Panc1 (cell line): ENCODE measurements around the gene PROP1. TPM values are rescaled to one million over a fixed set of nuclear protein-coding genes. Genes with fewer than 3 reads are reported as not detected.
"Not testable (repeated sequence)": the region's sequence is repeated elsewhere in the genome, so short reads cannot be mapped to it uniquely, and the experiment has no call there.

Source experiments
- ATAC-seq: fragments of 200-7000 bp; cut with Tn5 transposase; 2 replicates; pipeline ENCODE4 v1.9.1; 2020; ENCODE audit warnings: mild to moderate bottlenecking, moderate library complexity
- BruUV-seq: library from RNA; stranded (reverse); fragments of 400-500 nt; replicated peaks from 2 replicates; lab custom pipeline; 2021; lab: Mats Ljungman, UMichigan
- CTCF ChIA-PET: fragments of 300-600 bp; sonication (Branson Sonifier 250); formaldehyde crosslinking; loops from one replicate; lab custom pipeline; 2022; ENCODE audit warnings: antibody characterized with exemption; lab: Charles Lee
- POLR2A ChIA-PET: fragments of 300-600 bp; sonication (Branson Sonifier 250); formaldehyde crosslinking; loops from one replicate; lab custom pipeline; 2022; ENCODE audit warnings: antibody characterized with exemption; lab: Charles Lee
- DNase-seq: peaks from one replicate; pipeline ENCODE4 v3.0.0-alpha.2; 2010; ENCODE audit warnings: low read depth, low spot score
- H3K27ac ChIP-seq: 2 replicates; pipeline ENCODE4 v1.5.1; 2011; ENCODE audit warnings: mild to moderate bottlenecking, low read length, inconsistent platforms
- H3K27me3 ChIP-seq: fragments of 200-500 bp; sonication (Bioruptor generic); 2 replicates; pipeline ENCODE4 v1.6.0; 2014; ENCODE audit warnings: low read length, inconsistent platforms; ENCODE audit not compliant: control insufficient read depth, insufficient read depth
- H3K36me3 ChIP-seq: fragments of 200-500 bp; sonication (Bioruptor generic); 2 replicates; pipeline ENCODE4 v1.5.1; 2014; ENCODE audit warnings: inconsistent platforms, mild to moderate bottlenecking, low read length, moderate library complexity; ENCODE audit not compliant: control insufficient read depth, insufficient read depth
- H3K4me1 ChIP-seq: 2 replicates; pipeline ENCODE4 v1.5.1; 2011; ENCODE audit warnings: inconsistent platforms, mild to moderate bottlenecking, low read length, moderate library complexity; ENCODE audit not compliant: control insufficient read depth, insufficient read depth
- H3K4me3 ChIP-seq, 2 experiments: 2 replicates each; pipeline ENCODE4 v1.5.1; 2011 to 2012; ENCODE audit warnings: low read depth in 2 of 2, low read length in 2 of 2, mild to moderate bottlenecking in 2 of 2, inconsistent platforms in 1 of 2, moderate library complexity in 1 of 2
- H3K9me3 ChIP-seq: fragments of 200-500 bp; sonication (Bioruptor generic); 2 replicates; pipeline ENCODE4 v1.5.1; 2014; ENCODE audit warnings: low read depth, mild to moderate bottlenecking, inconsistent platforms, low read length, moderate library complexity; ENCODE audit not compliant: control insufficient read depth, insufficient read depth
- POLR2AphosphoS5 ChIP-seq: IDR thresholded peaks from 2 replicates; pipeline ENCODE4 v1.6.1; 2012; ENCODE audit warnings: mild to moderate bottlenecking, low read depth, low read length, moderate library complexity
- SIN3A ChIP-seq: IDR thresholded peaks from 2 replicates; pipeline ENCODE4 v1.6.1; 2012; ENCODE audit warnings: low read depth, mild to moderate bottlenecking, low read length, moderate library complexity, borderline replicate concordance; ENCODE audit not compliant: insufficient read depth
- TCF7L2 ChIP-seq: IDR thresholded peaks from 2 replicates; pipeline ENCODE4 v1.6.1; 2011; ENCODE audit warnings: mild to moderate bottlenecking, low read depth, low read length, inconsistent platforms
- in situ Hi-C: cut with HindIII; loops from 2 replicates; pipeline ENCODE4 v1.10.0; 2016; ENCODE audit warnings: low sequenced_read_pairs, low pct_unique_long_range_greater_than_20kb
- intact Hi-C: fragments of 100-400 bp; cut with micrococcal nuclease; formaldehyde crosslinking; loops from one replicate; pipeline ENCODE4 v1.10.0; 2022; ENCODE audit not compliant: unreplicated experiment
- total RNA-seq: library from RNA; stranded (reverse); gene quantifications from one replicate; pipeline ENCODE4 v1.2.1, GENCODE V29; 2021; ENCODE audit not compliant: unreplicated experiment
- TF ChIP-seq, protein P1 (sequence below): fragments of 450-650 bp; IDR thresholded peaks from 2 replicates; pipeline ENCODE4 v1.5.1; 2017; ENCODE audit warnings: mild to moderate bottlenecking
- TF ChIP-seq, protein P2 (sequence below), 2 experiments: IDR thresholded peaks; 2 replicates each; pipeline ENCODE4 v1.6.1; 2011 to 2012; ENCODE audit warnings: low read depth in 2 of 2, control low read depth in 1 of 2, low read length in 1 of 2, mild to moderate bottlenecking in 1 of 2, moderate library complexity in 1 of 2; ENCODE audit not compliant: insufficient read depth in 1 of 2

PROP1 gene
- total RNA-seq, 1 experiment from 2014 or later, result not detected

DNA sequence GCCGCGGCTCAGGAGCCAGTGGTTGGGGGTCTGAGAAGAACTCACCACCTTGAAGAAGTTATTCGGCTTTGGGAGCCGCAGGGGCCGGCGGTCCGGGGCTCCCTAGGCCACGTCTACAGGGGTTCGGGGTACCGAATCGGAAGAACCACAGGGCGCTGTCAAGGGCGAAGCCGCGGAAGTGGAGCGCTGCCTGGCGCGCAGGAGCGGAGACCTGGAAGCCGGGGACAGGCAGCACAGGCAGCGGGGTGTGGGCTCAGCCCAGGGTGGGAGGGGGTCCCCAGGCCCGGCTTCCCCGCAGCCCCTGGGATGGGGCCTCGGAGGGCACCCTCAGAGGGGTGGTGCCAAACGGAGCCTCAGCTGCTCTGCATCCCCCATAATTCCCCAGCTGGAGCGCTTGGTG is 11.2 kb upstream of the PROP1 start:
- BruUV-seq, intact Hi-C loops: not testable (repeated sequence)

DNA sequence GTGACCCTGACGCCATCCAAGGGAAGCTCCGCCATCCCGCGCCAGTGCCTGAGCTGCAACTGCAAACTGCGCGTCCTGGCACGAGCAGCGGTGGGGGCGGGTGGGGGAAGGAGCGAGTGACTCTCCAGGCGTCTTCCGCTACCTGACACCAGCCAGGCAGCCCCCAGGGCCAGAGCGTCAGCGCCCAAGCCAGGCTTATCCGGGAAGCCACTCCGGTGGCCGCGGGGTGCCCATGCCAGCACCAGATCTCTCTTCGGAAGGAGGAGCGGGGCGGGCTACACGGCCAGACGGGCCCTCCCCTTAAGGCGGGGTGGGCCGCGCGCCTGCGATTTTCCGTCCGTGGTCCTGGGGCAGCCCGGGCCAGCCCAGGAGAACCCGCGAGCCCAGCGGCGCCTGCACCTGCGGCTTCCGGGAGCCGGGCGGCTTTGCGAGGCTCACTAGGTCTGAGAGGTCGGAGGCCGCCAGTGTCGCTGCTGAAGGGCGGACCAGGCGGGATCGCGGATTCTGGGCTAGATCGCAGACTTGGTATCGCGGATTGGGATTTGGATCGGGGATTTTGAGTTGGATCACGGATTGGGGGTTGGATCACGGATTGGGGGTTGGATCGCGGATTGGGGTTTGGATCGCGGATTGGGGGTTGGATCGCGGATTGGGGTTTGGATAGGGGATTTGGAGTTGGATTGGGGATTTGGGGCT is 10.6 kb upstream of the PROP1 start:
- H3K4me1 ChIP-seq, H3K27me3 ChIP-seq, in situ Hi-C loops, H3K9me3 ChIP-seq, BruUV-seq, CTCF ChIA-PET, H3K36me3 ChIP-seq, ATAC-seq, DNase-seq, POLR2A ChIA-PET, H3K4me3 ChIP-seq, intact Hi-C loops, H3K27ac ChIP-seq: not testable (repeated sequence)

More for the DNA sequence above, 11.2 kb upstream of the PROP1 start:
- POLR2A ChIA-PET, H3K4me3 ChIP-seq, H3K36me3 ChIP-seq, H3K9me3 ChIP-seq, ATAC-seq, in situ Hi-C loops, H3K27ac ChIP-seq, H3K4me1 ChIP-seq, H3K27me3 ChIP-seq, DNase-seq, CTCF ChIA-PET: not testable (repeated sequence)

DNA sequence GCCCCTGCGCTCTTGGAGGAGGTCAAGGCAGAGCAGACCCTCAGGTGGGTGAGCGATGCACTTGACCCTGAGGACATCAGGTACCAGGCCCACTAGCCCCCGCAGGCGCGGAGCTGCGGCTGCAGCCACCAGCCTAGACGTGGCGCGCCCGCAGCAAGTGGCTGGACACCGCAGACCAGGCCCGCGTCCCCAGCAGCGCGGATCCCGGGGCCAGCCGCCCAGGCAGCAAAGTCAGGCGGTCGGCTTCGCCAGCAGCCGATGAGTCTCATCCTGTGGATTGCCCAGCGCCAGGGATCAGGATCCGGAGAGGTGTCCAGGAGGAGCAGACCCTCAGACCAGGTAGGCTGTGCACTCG is 10.1 kb upstream of the PROP1 start:
- H3K4me1 ChIP-seq, POLR2A ChIA-PET, H3K9me3 ChIP-seq, H3K36me3 ChIP-seq, DNase-seq, ATAC-seq, H3K27me3 ChIP-seq, in situ Hi-C loops, BruUV-seq, intact Hi-C loops, H3K4me3 ChIP-seq, H3K27ac ChIP-seq, CTCF ChIA-PET: not testable (repeated sequence)

DNA sequence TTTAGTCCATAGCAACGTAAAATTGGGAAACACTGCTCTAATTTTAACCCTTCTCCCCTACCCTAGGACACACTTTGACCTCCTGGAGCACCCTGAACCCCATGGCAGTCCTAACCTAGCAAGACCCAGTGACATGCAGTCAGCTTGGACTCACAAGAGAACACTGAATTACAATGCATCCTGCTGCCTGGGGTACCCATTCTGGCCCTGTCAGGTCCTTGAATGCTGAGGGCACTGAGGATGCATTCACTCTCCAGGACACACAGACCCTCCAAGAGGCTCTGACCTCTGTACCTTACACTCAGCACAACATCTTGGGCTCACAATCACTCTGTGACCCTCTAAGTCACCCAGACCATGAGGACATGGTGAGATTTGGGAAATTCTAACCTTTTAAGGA is 1.8 kb upstream of the PROP1 start:
- H3K36me3 ChIP-seq, result no peaks in the 10 kb centered on the region
- no peaks in the 10 kb centered on the region for H3K9me3 ChIP-seq
- H3K4me3 ChIP-seq, result no peak overlapping the region
- TF ChIP-seq TCF7L2, result no peak
- TF ChIP-seq POLR2AphosphoS5, result no peak
- no peak for TF ChIP-seq SIN3A
- TF ChIP-seq, protein P1, sequence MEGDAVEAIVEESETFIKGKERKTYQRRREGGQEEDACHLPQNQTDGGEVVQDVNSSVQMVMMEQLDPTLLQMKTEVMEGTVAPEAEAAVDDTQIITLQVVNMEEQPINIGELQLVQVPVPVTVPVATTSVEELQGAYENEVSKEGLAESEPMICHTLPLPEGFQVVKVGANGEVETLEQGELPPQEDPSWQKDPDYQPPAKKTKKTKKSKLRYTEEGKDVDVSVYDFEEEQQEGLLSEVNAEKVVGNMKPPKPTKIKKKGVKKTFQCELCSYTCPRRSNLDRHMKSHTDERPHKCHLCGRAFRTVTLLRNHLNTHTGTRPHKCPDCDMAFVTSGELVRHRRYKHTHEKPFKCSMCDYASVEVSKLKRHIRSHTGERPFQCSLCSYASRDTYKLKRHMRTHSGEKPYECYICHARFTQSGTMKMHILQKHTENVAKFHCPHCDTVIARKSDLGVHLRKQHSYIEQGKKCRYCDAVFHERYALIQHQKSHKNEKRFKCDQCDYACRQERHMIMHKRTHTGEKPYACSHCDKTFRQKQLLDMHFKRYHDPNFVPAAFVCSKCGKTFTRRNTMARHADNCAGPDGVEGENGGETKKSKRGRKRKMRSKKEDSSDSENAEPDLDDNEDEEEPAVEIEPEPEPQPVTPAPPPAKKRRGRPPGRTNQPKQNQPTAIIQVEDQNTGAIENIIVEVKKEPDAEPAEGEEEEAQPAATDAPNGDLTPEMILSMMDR, result no peak
- TF ChIP-seq, protein P2, sequence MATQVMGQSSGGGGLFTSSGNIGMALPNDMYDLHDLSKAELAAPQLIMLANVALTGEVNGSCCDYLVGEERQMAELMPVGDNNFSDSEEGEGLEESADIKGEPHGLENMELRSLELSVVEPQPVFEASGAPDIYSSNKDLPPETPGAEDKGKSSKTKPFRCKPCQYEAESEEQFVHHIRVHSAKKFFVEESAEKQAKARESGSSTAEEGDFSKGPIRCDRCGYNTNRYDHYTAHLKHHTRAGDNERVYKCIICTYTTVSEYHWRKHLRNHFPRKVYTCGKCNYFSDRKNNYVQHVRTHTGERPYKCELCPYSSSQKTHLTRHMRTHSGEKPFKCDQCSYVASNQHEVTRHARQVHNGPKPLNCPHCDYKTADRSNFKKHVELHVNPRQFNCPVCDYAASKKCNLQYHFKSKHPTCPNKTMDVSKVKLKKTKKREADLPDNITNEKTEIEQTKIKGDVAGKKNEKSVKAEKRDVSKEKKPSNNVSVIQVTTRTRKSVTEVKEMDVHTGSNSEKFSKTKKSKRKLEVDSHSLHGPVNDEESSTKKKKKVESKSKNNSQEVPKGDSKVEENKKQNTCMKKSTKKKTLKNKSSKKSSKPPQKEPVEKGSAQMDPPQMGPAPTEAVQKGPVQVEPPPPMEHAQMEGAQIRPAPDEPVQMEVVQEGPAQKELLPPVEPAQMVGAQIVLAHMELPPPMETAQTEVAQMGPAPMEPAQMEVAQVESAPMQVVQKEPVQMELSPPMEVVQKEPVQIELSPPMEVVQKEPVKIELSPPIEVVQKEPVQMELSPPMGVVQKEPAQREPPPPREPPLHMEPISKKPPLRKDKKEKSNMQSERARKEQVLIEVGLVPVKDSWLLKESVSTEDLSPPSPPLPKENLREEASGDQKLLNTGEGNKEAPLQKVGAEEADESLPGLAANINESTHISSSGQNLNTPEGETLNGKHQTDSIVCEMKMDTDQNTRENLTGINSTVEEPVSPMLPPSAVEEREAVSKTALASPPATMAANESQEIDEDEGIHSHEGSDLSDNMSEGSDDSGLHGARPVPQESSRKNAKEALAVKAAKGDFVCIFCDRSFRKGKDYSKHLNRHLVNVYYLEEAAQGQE (IDR thresholded peaks at IDR 0.05; ENCODE audit: insufficient read depth in 1 of 2, low read depth in 2 of 2, low read length in 1 of 2), result no peak
- BruUV-seq, result no TSS peak
- H3K27ac ChIP-seq, result no peak overlapping the region
- H3K27me3 ChIP-seq, result 0 out of 2 replicates have a peak, but pooled peaks cover 2% of the 10 kb centered on the region
- DNase-seq (no peak), ATAC-seq (no peak)
- in situ Hi-C loops (no loop called here), intact Hi-C loops (no loop called here)
- H3K4me1 ChIP-seq, result no peaks in the 10 kb centered on the region
- CTCF ChIA-PET, result no interaction called here
- POLR2A ChIA-PET, result no interaction called here
